GM18519 (cell line): ENCODE results near the gene HMGB1.

Source experiments
- ATAC-seq: cut with Tn5 transposase; IDR thresholded peaks from one replicate; pipeline ENCODE4 v1.9.1; 2021; ENCODE audit warnings: mild to moderate bottlenecking, moderate library complexity; ENCODE audit not compliant: unreplicated experiment, low FRiP score

HMGB1 gene

GRCh38 chr13:30465593-30466357 lies at the start of gene HMGB1:
HMGB1 (minus strand) TSS chr13:30465936; CDS start chr13:30463680, 2,256 bp downstream.
- peak; percentile 82 for ATAC-seq

GRCh38 chr13:30510811-30511371 lies 45.2 kb upstream of the HMGB1 start:
- no peak for ATAC-seq

GRCh38 chr13:30510091-30510490 lies 44.4 kb upstream of the HMGB1 start:
- ATAC-seq = no peak

GRCh38 chr13:30509254-30510050 lies 43.7 kb upstream of the HMGB1 start:
- no peak for ATAC-seq

- ATAC-seq = peak; percentile 46
These were observed 38.3 kb upstream of the HMGB1 start for GRCh38 chr13:30504081-30504480.

GRCh38 chr13:30502237-30502636 lies 36.5 kb upstream of the HMGB1 start:
- ATAC-seq = no peak

GRCh38 chr13:30499338-30499737 lies 33.6 kb upstream of the HMGB1 start:
- ATAC-seq = no peak

- ATAC-seq = no peak
These were observed 30.4 kb upstream of the HMGB1 start for GRCh38 chr13:30496147-30496546.

GRCh38 chr13:30495746-30496145 lies 30.0 kb upstream of the HMGB1 start:
- ATAC-seq = no peak

GRCh38 chr13:30493658-30494381 lies 28.1 kb upstream of the HMGB1 start:
- no peak for ATAC-seq

GRCh38 chr13:30487075-30487470 lies 21.3 kb upstream of the HMGB1 start:
- no peak for ATAC-seq

GRCh38 chr13:30486230-30487074 lies 20.7 kb upstream of the HMGB1 start:
- no peak for ATAC-seq

- no peak for ATAC-seq
These were observed 15.6 kb upstream of the HMGB1 start for GRCh38 chr13:30481241-30481760.

GRCh38 chr13:30480292-30480950 lies 14.7 kb upstream of the HMGB1 start:
- no peak for ATAC-seq

- ATAC-seq = no peak
These were observed 14.1 kb upstream of the HMGB1 start for GRCh38 chr13:30479883-30480219.

- no peak for ATAC-seq
These were observed 13.6 kb upstream of the HMGB1 start for GRCh38 chr13:30479154-30479882.

- peak; percentile 88 for ATAC-seq
These were observed 11.8 kb upstream of the HMGB1 start for GRCh38 chr13:30477346-30478195.

- no peak for ATAC-seq
These were observed 7.9 kb upstream of the HMGB1 start for GRCh38 chr13:30473675-30474074.
